Stimulated activated naive CD8-positive, alpha-beta T cell treated with anti-CD3 and anti-CD28 coated beads, Interleukin-15, Interleukin-2, amounts not matched to agents 100 ng/mL and 50 ng/mL, for 24 hours (primary cell): ENCODE results near the gene GRB7.
"Not testable (repeated sequence)": the region's sequence is repeated elsewhere in the genome, so short reads cannot be mapped to it uniquely, and the experiment has no call there.

ENCODE experiments used
- H3K27ac Mint-ChIP-seq: one replicate; pipeline ENCODE4 v1.8.0; 2021; ENCODE audit warnings: mild to moderate bottlenecking, mixed read lengths
- H3K27me3 Mint-ChIP-seq: one replicate; pipeline ENCODE4 v1.8.0; 2021; ENCODE audit warnings: mixed read lengths
- H3K36me3 Mint-ChIP-seq: one replicate; pipeline ENCODE4 v1.8.0; 2021; ENCODE audit warnings: low read depth, mixed read lengths
- H3K4me1 Mint-ChIP-seq: one replicate; pipeline ENCODE4 v1.8.0; 2021; ENCODE audit warnings: low read depth, mixed read lengths
- H3K4me3 Mint-ChIP-seq: one replicate; pipeline ENCODE4 v1.8.0; 2021; ENCODE audit warnings: mild to moderate bottlenecking, mixed read lengths
- H3K9me3 Mint-ChIP-seq: one replicate; pipeline ENCODE4 v1.8.0; 2021; ENCODE audit warnings: mixed read lengths

GRB7 gene

GRCh38 chr17:39761861-39762496 is 24.2 kb downstream of the GRB7 start:
- no peaks in the 10 kb centered on the region for H3K27me3 Mint-ChIP-seq
- H3K4me1 Mint-ChIP-seq: peaks cover 95% of the 10 kb centered on the region
- H3K36me3 Mint-ChIP-seq: peaks cover 78% of the 10 kb centered on the region
- H3K4me3 Mint-ChIP-seq: peak overlapping the region; percentile 3
- no peaks in the 10 kb centered on the region for H3K9me3 Mint-ChIP-seq
- H3K27ac Mint-ChIP-seq: peak overlapping the region; percentile 89

DNA sequence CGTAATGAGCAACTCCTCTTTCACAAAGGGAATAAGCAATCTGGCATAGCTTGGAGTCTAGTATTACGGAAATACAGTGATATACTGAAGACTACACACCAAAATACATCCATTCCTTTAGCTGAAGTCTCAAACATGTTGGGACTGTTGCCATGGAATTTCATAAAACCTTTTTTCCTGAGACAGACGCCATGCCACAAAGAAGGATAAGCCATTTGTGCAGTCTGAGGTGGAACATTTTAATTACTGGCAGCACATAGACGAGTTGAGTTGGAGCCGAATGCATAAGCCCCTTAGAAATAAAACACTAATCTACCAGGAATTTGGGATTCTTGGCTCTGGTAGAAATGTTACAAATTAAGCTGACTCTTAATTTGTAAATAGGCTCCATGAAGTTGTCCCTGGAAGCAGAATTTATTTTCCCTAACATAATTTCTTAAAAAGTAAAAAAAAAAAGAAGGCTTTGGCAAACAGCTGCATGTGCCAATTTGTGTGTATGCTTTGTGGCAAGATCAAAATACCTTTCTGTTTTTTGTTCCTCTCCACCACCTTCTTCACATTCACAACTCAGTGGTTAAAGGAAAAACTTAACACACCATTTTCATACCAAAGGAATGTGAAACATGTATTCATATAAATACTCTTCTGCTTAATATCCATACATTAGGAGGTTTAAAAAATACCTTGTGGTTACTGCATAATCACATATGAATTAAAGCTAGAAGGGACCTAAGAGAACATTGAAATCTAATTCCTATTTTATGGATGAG is 25.5 kb downstream of the GRB7 start:
- Mint-ChIP-seq H3K27ac (peak overlapping the region; percentile 89), H3K4me3 (peak overlapping the region; percentile 15), H3K36me3 (peaks cover 85% of the 10 kb centered on the region), H3K9me3 (no peaks in the 10 kb centered on the region), H3K4me1 (peaks cover 95% of the 10 kb centered on the region), H3K27me3 (no peaks in the 10 kb centered on the region)

DNA sequence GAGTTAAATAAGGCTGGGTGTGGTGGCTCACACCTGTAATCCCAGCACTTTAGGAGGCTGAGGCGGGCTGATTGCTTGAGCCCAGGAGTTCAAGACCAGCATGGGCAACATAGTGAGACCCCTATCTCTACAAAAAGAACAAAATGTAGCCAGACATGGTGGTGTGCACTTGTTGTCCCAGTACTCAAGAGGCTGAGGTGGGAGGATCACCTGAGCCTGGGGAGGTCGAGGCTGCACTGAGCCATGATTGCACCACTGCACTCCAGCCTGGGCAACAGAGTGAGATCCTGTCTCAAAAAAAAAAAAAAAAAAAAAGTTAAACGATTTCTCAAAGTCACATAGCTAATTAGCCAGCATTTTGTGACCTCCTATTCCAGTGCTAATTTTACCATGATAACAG is 26.4 kb downstream of the GRB7 start:
- H3K27me3 Mint-ChIP-seq, H3K4me3 Mint-ChIP-seq, H3K9me3 Mint-ChIP-seq, H3K27ac Mint-ChIP-seq: not testable (repeated sequence)
- Mint-ChIP-seq H3K36me3 (peaks cover 88% of the 10 kb centered on the region), H3K4me1 (peaks cover 95% of the 10 kb centered on the region)

GRCh38 chr17:39765175-39765574 is 27.4 kb downstream of the GRB7 start:
- no peaks in the 10 kb centered on the region for H3K27me3 Mint-ChIP-seq
- peak overlapping the region; percentile 91 for H3K27ac Mint-ChIP-seq
- no peak overlapping the region for H3K4me3 Mint-ChIP-seq
- H3K36me3 Mint-ChIP-seq: peaks cover 87% of the 10 kb centered on the region
- no peaks in the 10 kb centered on the region for H3K9me3 Mint-ChIP-seq
- peaks cover 95% of the 10 kb centered on the region for H3K4me1 Mint-ChIP-seq

GRCh38 chr17:39765766-39766165 is 28.0 kb downstream of the GRB7 start:
- Mint-ChIP-seq H3K27me3 (no peaks in the 10 kb centered on the region), H3K36me3 (peaks cover 84% of the 10 kb centered on the region), H3K27ac (peak overlapping the region; percentile 91), H3K9me3 (no peaks in the 10 kb centered on the region), H3K4me3 (no peak overlapping the region), H3K4me1 (peaks cover 95% of the 10 kb centered on the region)

- peak overlapping the region; percentile 63 for H3K4me3 Mint-ChIP-seq
- peak overlapping the region; percentile 91 for H3K27ac Mint-ChIP-seq
- no peaks in the 10 kb centered on the region for H3K9me3 Mint-ChIP-seq
- no peaks in the 10 kb centered on the region for H3K27me3 Mint-ChIP-seq
- peaks cover 95% of the 10 kb centered on the region for H3K4me1 Mint-ChIP-seq
- peaks cover 87% of the 10 kb centered on the region for H3K36me3 Mint-ChIP-seq
Observed at GRCh38 chr17:39767147-39767546, 29.4 kb downstream of the GRB7 start.

GRCh38 chr17:39769974-39770587 is 32.3 kb downstream of the GRB7 start:
- H3K4me3 Mint-ChIP-seq: peak overlapping the region; percentile 73
- H3K4me1 Mint-ChIP-seq: peaks cover 100% of the 10 kb centered on the region
- no peaks in the 10 kb centered on the region for H3K9me3 Mint-ChIP-seq
- H3K27me3 Mint-ChIP-seq: no peaks in the 10 kb centered on the region
- H3K36me3 Mint-ChIP-seq: peaks cover 82% of the 10 kb centered on the region
- H3K27ac Mint-ChIP-seq: peak overlapping the region; percentile 91

- peak overlapping the region; percentile 60 for H3K4me3 Mint-ChIP-seq
- peaks cover 78% of the 10 kb centered on the region for H3K36me3 Mint-ChIP-seq
- H3K4me1 Mint-ChIP-seq: peaks cover 100% of the 10 kb centered on the region
- no peaks in the 10 kb centered on the region for H3K9me3 Mint-ChIP-seq
- no peaks in the 10 kb centered on the region for H3K27me3 Mint-ChIP-seq
- H3K27ac Mint-ChIP-seq: peak overlapping the region; percentile 91
Observed at GRCh38 chr17:39772415-39772814, 34.7 kb downstream of the GRB7 start.

GRCh38 chr17:39772987-39773934 is 35.5 kb downstream of the GRB7 start:
- H3K4me3 Mint-ChIP-seq: peak overlapping the region; percentile 63
- H3K27me3 Mint-ChIP-seq: no peaks in the 10 kb centered on the region
- peaks cover 100% of the 10 kb centered on the region for H3K4me1 Mint-ChIP-seq
- peak overlapping the region; percentile 91 for H3K27ac Mint-ChIP-seq
- H3K36me3 Mint-ChIP-seq: peaks cover 78% of the 10 kb centered on the region
- H3K9me3 Mint-ChIP-seq: no peaks in the 10 kb centered on the region

DNA sequence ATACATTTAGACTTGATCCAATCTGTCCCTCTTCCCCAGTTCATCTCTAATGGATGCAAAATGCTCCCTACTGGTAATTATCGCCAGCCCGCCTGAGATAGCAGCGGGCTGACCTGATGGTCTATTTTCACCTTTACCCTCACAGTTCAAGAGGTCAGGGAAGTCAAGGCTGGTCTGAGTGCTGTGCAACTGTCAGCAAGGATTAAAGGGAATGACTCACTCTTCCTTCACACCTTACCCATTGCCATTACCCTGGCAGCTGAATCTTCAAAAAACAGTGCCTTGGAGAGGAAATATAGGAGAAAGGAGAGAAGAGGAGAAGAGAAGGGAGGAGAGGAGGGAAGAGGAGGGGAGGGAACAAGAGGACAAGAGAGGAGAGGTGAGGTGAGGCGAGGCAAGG is 36.3 kb downstream of the GRB7 start:
- no peak overlapping the region for H3K27ac Mint-ChIP-seq
- peak overlapping the region; percentile 63 for H3K4me3 Mint-ChIP-seq
- peaks cover 100% of the 10 kb centered on the region for H3K4me1 Mint-ChIP-seq
- no peaks in the 10 kb centered on the region for H3K27me3 Mint-ChIP-seq
- H3K36me3 Mint-ChIP-seq: peaks cover 71% of the 10 kb centered on the region
- H3K9me3 Mint-ChIP-seq: no peaks in the 10 kb centered on the region

DNA sequence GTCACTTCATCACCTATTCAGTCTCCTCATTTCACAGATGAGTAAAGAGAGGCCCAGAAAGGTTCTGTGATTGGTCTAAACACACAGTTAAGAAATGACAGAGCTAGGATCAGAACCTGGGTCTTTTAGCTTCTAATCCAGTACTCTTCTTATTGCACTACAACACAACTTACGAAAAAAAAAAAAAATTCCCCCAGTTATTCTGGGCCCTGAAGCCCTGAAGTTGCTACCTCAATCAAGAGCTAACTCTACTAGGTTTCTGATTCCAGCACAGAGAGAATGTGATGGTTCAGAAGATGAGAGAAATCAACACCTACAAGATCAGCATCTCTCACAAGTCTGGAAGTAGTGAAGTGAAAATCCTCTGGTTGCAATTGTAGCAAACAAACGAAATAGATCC is 37.3 kb downstream of the GRB7 start:
- Mint-ChIP-seq H3K36me3 (peaks cover 66% of the 10 kb centered on the region), H3K4me1 (peaks cover 96% of the 10 kb centered on the region)

DNA sequence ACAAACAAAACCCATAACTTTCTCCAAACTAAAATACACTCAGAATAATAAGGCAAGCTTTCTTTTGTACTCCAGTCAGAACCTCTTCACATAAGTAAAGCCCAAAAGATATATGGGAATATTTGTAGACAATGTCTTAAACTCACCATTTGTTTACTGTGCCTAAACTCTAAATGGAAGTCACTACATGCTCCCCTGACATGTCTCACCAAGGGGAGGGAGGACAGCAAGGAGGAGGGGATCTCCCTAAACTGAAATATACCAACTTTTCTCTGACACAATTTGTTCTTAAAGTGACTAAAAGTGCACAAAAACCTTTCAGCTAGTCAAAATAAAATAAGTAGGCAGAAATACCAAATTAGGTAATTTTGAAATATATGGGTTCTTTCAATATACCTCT is 38.5 kb downstream of the GRB7 start:
- H3K9me3 Mint-ChIP-seq: no peaks in the 10 kb centered on the region
- peaks cover 93% of the 10 kb centered on the region for H3K4me1 Mint-ChIP-seq
- peak overlapping the region; percentile 90 for H3K27ac Mint-ChIP-seq
- H3K36me3 Mint-ChIP-seq: peaks cover 68% of the 10 kb centered on the region
- peak overlapping the region; percentile 83 for H3K4me3 Mint-ChIP-seq
- H3K27me3 Mint-ChIP-seq: no peaks in the 10 kb centered on the region

More for the DNA sequence above, 37.3 kb downstream of the GRB7 start:
- peak overlapping the region; percentile 90 for H3K27ac Mint-ChIP-seq
- peak overlapping the region; percentile 83 for H3K4me3 Mint-ChIP-seq
- H3K27me3 Mint-ChIP-seq: no peaks in the 10 kb centered on the region
- H3K9me3 Mint-ChIP-seq: no peaks in the 10 kb centered on the region

- peak overlapping the region; percentile 90 for H3K27ac Mint-ChIP-seq
- no peaks in the 10 kb centered on the region for H3K27me3 Mint-ChIP-seq
- H3K9me3 Mint-ChIP-seq: no peaks in the 10 kb centered on the region
- H3K4me3 Mint-ChIP-seq: peak overlapping the region; percentile 83
- H3K36me3 Mint-ChIP-seq: peaks cover 69% of the 10 kb centered on the region
- peaks cover 93% of the 10 kb centered on the region for H3K4me1 Mint-ChIP-seq
Observed at GRCh38 chr17:39777534-39778365, 40.0 kb downstream of the GRB7 start.
